H9 (cell line): ENCODE results near the gene TNFSF4. TPM values are rescaled to one million over a fixed set of nuclear protein-coding genes. Genes with fewer than 3 reads are reported as not detected.

ENCODE experiments used
- DNase-seq: peaks from one replicate; pipeline ENCODE4 v3.0.0-alpha.2; 2017
- H2AFZ ChIP-seq: one replicate; pipeline ENCODE4 v1.6.1; 2013; ENCODE audit warnings: mild to moderate bottlenecking, low read length, control low read depth, moderate library complexity
- H2AK5ac ChIP-seq: 2 replicates; pipeline ENCODE4 v1.6.1; 2013; ENCODE audit warnings: low read length, control low read depth, mixed read lengths; ENCODE audit not compliant: insufficient read length
- H2BK120ac ChIP-seq: one replicate; pipeline ENCODE4 v1.6.1; 2013; ENCODE audit warnings: low read depth, mild to moderate bottlenecking, low read length, control low read depth, inconsistent platforms; ENCODE audit not compliant: poor library complexity, severe bottlenecking
- H2BK12ac ChIP-seq: 2 replicates; pipeline ENCODE4 v1.6.1; 2013; ENCODE audit warnings: low read length, control low read depth, mixed read lengths, low read depth; ENCODE audit not compliant: insufficient read length
- H2BK15ac ChIP-seq: 2 replicates; pipeline ENCODE4 v1.6.1; 2013; ENCODE audit warnings: low read depth, low read length, control low read depth
- H2BK20ac ChIP-seq: one replicate; pipeline ENCODE4 v1.6.1; 2013; ENCODE audit warnings: low read depth, mild to moderate bottlenecking, low read length, control low read depth, inconsistent platforms; ENCODE audit not compliant: poor library complexity, severe bottlenecking
- H2BK5ac ChIP-seq: 2 replicates; pipeline ENCODE4 v1.6.1; 2013; ENCODE audit warnings: low read length, control low read depth, mixed read lengths; ENCODE audit not compliant: insufficient read length
- H3K14ac ChIP-seq: 2 replicates; pipeline ENCODE4 v1.6.1; 2013; ENCODE audit warnings: low read length, control low read depth; ENCODE audit not compliant: insufficient read depth
- H3K18ac ChIP-seq: 2 replicates; pipeline ENCODE4 v1.6.1; 2013; ENCODE audit warnings: low read depth, mild to moderate bottlenecking, mixed read lengths, low read length, control low read depth; ENCODE audit not compliant: insufficient read length
- H3K23ac ChIP-seq: 2 replicates; pipeline ENCODE4 v1.6.1; 2013; ENCODE audit warnings: low read length, control low read depth, mixed read lengths, low read depth; ENCODE audit not compliant: insufficient read length
- H3K23me2 ChIP-seq: 2 replicates; pipeline ENCODE4 v1.6.1; 2013; ENCODE audit warnings: low read depth, mild to moderate bottlenecking, mixed read lengths, low read length, control low read depth; ENCODE audit not compliant: insufficient read length, poor library complexity, severe bottlenecking
- H3K27ac ChIP-seq: 2 replicates; pipeline ENCODE4 v1.5.1; 2013; ENCODE audit warnings: low read length, control low read depth, mixed read lengths, low read depth; ENCODE audit not compliant: insufficient read length
- H3K27me3 ChIP-seq: 2 replicates; pipeline ENCODE4 v1.6.1; 2013; ENCODE audit warnings: low read length, control low read depth, inconsistent platforms; ENCODE audit not compliant: insufficient read depth
- H3K4ac ChIP-seq: 2 replicates; pipeline ENCODE4 v1.6.1; 2013; ENCODE audit warnings: low read depth, mild to moderate bottlenecking, control low read depth, inconsistent platforms, low read length, moderate library complexity
- H3K4me1 ChIP-seq: 2 replicates; pipeline ENCODE4 v1.6.1; 2013; ENCODE audit warnings: low read length, control low read depth, inconsistent platforms; ENCODE audit not compliant: insufficient read depth
- H3K4me2 ChIP-seq: 2 replicates; pipeline ENCODE4 v1.6.1; 2013; ENCODE audit warnings: low read length, control low read depth, mixed read lengths; ENCODE audit not compliant: insufficient read length, insufficient read depth
- H3K56ac ChIP-seq: 2 replicates; pipeline ENCODE4 v1.6.1; 2013; ENCODE audit warnings: low read depth, mild to moderate bottlenecking, mixed read lengths, low read length, control low read depth; ENCODE audit not compliant: insufficient read length
- H3K79me1 ChIP-seq: 2 replicates; pipeline ENCODE4 v1.6.1; 2013; ENCODE audit warnings: low read depth, mild to moderate bottlenecking, moderate library complexity, low read length, control low read depth, inconsistent platforms; ENCODE audit not compliant: insufficient read depth, poor library complexity, severe bottlenecking
- H3K79me2 ChIP-seq: 2 replicates; pipeline ENCODE4 v1.6.1; 2013; ENCODE audit warnings: low read length, control low read depth, inconsistent platforms; ENCODE audit not compliant: insufficient read depth
- H3K9ac ChIP-seq: 2 replicates; pipeline ENCODE4 v1.6.1; 2013; ENCODE audit warnings: low read length, control low read depth, mixed read lengths; ENCODE audit not compliant: insufficient read length; ENCODE audit errors: extremely low read depth
- H3K9me3 ChIP-seq: one replicate; pipeline ENCODE4 v1.6.1; 2013; ENCODE audit warnings: low read depth, low read length, inconsistent platforms; ENCODE audit not compliant: control insufficient read depth
- H3T11ph ChIP-seq: one replicate; pipeline ENCODE4 v1.6.1; 2013; ENCODE audit warnings: mild to moderate bottlenecking, low read length, control low read depth, inconsistent platforms
- H4K20me1 ChIP-seq: one replicate; pipeline ENCODE4 v1.6.1; 2013; ENCODE audit not compliant: control insufficient read depth, insufficient read length, insufficient read depth
- H4K5ac ChIP-seq: 2 replicates; pipeline ENCODE4 v1.6.1; 2013; ENCODE audit warnings: low read depth, mild to moderate bottlenecking, mixed read lengths, low read length, control low read depth; ENCODE audit not compliant: insufficient read length
- H4K8ac ChIP-seq: replicated peaks from 2 replicates; pipeline ENCODE4 v1.6.1; 2013; ENCODE audit warnings: low read length, control low read depth, mixed read lengths, low read depth; ENCODE audit not compliant: insufficient read length
- H4K91ac ChIP-seq: 2 replicates; pipeline ENCODE4 v1.6.1; 2013; ENCODE audit warnings: low read depth, mild to moderate bottlenecking, moderate library complexity, mixed read lengths, low read length, control low read depth; ENCODE audit not compliant: insufficient read length
- H3K27ac Mint-ChIP-seq, 3 experiments: 2 replicates in 2 of 3; 3 replicates in 1 of 3; pipeline ENCODE4 v1.8.0; 2020 to 2021; ENCODE audit warnings: mixed read lengths in 3 of 3, mild to moderate bottlenecking in 1 of 3, moderate library complexity in 1 of 3
- H3K27me3 Mint-ChIP-seq: 2 replicates; pipeline ENCODE4 v1.8.0; 2021; ENCODE audit warnings: low read depth, mild to moderate bottlenecking, moderate library complexity, mixed read lengths
- H3K36me3 Mint-ChIP-seq, 3 experiments: 2 replicates in 2 of 3; 3 replicates in 1 of 3; pipeline ENCODE4 v1.8.0; 2020 to 2021; ENCODE audit warnings: low read depth in 3 of 3, mixed read lengths in 3 of 3; ENCODE audit not compliant: insufficient read depth in 1 of 3
- H3K4me1 Mint-ChIP-seq, 2 experiments: 2 replicates each; pipeline ENCODE4 v1.8.0; 2020; ENCODE audit warnings: mixed read lengths in 2 of 2
- H3K4me3 Mint-ChIP-seq, 2 experiments: 2 replicates in 1 of 2; 3 replicates in 1 of 2; pipeline ENCODE4 v1.8.0; 2020 to 2021; ENCODE audit warnings: mild to moderate bottlenecking in 2 of 2, mixed read lengths in 2 of 2, moderate library complexity in 1 of 2
- H3K9me3 Mint-ChIP-seq, 2 experiments: 2 replicates in 1 of 2; 3 replicates in 1 of 2; pipeline ENCODE4 v1.8.0; 2020; ENCODE audit warnings: mild to moderate bottlenecking in 2 of 2, mixed read lengths in 2 of 2, moderate library complexity in 1 of 2
- WGBS: extraction: QIAGEN DNeasy Blood & Tissue Kit; methylation state at CpG from one replicate; pipeline ENCODE4 v1.1.7; 2013; ENCODE audit warnings: missing lambda C conversion rate, low lambda C conversion rate, mixed read lengths; ENCODE audit not compliant: insufficient read length; ENCODE audit errors: extremely low coverage; 5-methylcytosine and 5-hydroxymethylcytosine counted together
- total RNA-seq: library from RNA; stranded (reverse); gene quantifications from 2 replicates; pipeline ENCODE4 v1.2.1, GENCODE V29; 2021
- TF ChIP-seq, protein P1 (sequence below): fragments of 200-600 bp; sonication (generic); conservative IDR thresholded peaks from 3 replicates; pipeline ENCODE4 v1.8.0; 2021; ENCODE audit warnings: antibody characterized with exemption, mild to moderate bottlenecking

Gene TNFSF4
- total RNA-seq, 1 experiment from 2014 or later: 0.28 TPM

DNA sequence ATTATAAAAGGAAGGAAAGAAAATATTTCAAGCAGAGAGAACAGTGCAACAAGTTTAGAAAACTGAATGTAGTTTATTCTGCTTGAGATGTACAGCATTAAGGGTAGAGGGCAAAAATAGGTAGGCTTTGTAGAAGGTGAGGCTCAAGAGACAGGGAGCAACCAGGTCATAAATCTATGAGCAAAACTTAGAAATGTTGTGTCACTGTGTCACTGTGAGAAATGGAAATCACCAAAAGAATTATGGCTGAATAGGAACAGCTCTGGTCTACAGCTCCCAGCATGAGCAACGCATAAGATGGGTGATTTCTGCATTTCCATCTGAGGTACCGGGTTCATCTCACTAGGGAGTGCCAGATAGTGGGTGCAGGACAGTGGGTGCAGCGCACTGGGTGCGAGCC, 53.6 kb downstream of the TNFSF4 start:
- no peaks in the 10 kb centered on the region for H3K4me1 ChIP-seq
- H4K8ac ChIP-seq: no peak overlapping the region
- H3K9me3 ChIP-seq: peaks cover 9% of the 10 kb centered on the region
- Mint-ChIP-seq H3K9me3 (peaks cover 38 to 41% of the 10 kb centered on the region in 2 experiments), H3K4me3 (no peak overlapping the region), H3K27me3 (no peaks in the 10 kb centered on the region; the same call in 1 of the 2 replicates), H3K27ac (no peak overlapping the region), H3K4me1 (no peaks in the 10 kb centered on the region), H3K36me3 (peaks cover 13 to 30% (median 18%) of the 10 kb centered on the region in 3 experiments)
- no peaks in the 10 kb centered on the region for H3K79me1 ChIP-seq
- no peak overlapping the region for H2BK12ac ChIP-seq
- TF ChIP-seq, protein P1, sequence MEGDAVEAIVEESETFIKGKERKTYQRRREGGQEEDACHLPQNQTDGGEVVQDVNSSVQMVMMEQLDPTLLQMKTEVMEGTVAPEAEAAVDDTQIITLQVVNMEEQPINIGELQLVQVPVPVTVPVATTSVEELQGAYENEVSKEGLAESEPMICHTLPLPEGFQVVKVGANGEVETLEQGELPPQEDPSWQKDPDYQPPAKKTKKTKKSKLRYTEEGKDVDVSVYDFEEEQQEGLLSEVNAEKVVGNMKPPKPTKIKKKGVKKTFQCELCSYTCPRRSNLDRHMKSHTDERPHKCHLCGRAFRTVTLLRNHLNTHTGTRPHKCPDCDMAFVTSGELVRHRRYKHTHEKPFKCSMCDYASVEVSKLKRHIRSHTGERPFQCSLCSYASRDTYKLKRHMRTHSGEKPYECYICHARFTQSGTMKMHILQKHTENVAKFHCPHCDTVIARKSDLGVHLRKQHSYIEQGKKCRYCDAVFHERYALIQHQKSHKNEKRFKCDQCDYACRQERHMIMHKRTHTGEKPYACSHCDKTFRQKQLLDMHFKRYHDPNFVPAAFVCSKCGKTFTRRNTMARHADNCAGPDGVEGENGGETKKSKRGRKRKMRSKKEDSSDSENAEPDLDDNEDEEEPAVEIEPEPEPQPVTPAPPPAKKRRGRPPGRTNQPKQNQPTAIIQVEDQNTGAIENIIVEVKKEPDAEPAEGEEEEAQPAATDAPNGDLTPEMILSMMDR: no peak
- no CpG with 5 or more reads among the region's 4 CpGs for WGBS
- no peak for DNase-seq
- H4K5ac ChIP-seq: no peak overlapping the region
- H3K4me2 ChIP-seq: no peak overlapping the region
- no peak overlapping the region for H3K56ac ChIP-seq
- no peak overlapping the region for H2BK5ac ChIP-seq
- H2AFZ ChIP-seq: no peak overlapping the region
- H3K23me2 ChIP-seq: no peaks in the 10 kb centered on the region
- H3K79me2 ChIP-seq: no peaks in the 10 kb centered on the region
- no peak overlapping the region for H3K18ac ChIP-seq
- H3K23ac ChIP-seq: no peak overlapping the region
- no peak overlapping the region for H4K91ac ChIP-seq
- no peaks in the 10 kb centered on the region for H3K27me3 ChIP-seq
- no peak overlapping the region for H3K9ac ChIP-seq
- no peak overlapping the region for H2BK20ac ChIP-seq
- H4K20me1 ChIP-seq: no peaks in the 10 kb centered on the region
- no peak overlapping the region for H2BK120ac ChIP-seq
- no peak overlapping the region for H3K27ac ChIP-seq
- H2AK5ac ChIP-seq: no peak overlapping the region
- no peak overlapping the region for H2BK15ac ChIP-seq
- no peak overlapping the region for H3K4ac ChIP-seq
- H3T11ph ChIP-seq: no peak overlapping the region
- no peak overlapping the region for H3K14ac ChIP-seq
